Activated T-cell treated with anti-CD3 and anti-CD28 coated beads for 24 hours (primary cell): ENCODE data around the gene SDC3.

Source experiments
- DNase-seq: peaks from one replicate; pipeline ENCODE4 v3.0.0-alpha.2; 2020; ENCODE audit warnings: low read depth

Gene SDC3

GRCh38 chr1:30904962-30905335 is 3.6 kb downstream of the SDC3 start:
- no peak for DNase-seq

DNA sequence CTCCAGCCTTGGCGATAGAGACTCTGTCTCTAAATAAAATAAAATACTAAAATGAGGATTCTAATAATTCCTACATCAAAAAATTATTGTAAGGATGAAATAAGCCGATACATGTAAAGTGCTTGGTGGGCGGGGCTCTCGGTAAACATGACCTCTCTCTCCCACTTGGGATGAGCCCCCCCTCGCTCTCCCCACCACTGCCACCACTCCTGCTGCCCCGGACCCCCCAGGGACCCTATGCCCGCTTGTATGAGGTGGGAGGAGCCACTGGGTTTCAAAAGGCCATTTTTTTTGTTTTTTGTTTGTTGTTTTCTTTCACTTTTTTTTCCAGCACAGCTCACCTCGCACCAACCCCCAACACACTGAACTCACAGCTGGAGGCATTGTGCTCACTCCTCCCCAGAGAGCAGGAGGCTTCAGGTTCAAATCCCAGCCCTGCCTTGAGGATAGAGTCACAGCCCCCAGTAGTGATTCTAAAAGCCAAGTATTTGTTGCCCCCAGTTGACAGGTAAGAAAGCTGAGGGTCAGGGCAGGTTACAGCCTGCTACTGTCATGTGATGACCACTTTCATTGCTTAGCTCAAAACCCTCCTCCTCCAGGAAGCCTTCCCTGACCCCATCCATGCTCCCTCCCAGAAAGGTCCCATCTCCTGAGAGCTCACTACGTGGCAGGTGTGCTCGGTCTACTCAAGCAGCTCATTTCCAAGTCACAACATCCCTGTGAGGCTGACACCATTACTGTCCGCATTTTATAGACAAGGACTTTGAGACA is 4.2 kb downstream of the SDC3 start:
- no peak for DNase-seq

GRCh38 chr1:30903343-30904034 is 5.1 kb downstream of the SDC3 start:
- no peak for DNase-seq

- DNase-seq, result no peak
Observed at GRCh38 chr1:30902593-30903290, 5.8 kb downstream of the SDC3 start.

DNA sequence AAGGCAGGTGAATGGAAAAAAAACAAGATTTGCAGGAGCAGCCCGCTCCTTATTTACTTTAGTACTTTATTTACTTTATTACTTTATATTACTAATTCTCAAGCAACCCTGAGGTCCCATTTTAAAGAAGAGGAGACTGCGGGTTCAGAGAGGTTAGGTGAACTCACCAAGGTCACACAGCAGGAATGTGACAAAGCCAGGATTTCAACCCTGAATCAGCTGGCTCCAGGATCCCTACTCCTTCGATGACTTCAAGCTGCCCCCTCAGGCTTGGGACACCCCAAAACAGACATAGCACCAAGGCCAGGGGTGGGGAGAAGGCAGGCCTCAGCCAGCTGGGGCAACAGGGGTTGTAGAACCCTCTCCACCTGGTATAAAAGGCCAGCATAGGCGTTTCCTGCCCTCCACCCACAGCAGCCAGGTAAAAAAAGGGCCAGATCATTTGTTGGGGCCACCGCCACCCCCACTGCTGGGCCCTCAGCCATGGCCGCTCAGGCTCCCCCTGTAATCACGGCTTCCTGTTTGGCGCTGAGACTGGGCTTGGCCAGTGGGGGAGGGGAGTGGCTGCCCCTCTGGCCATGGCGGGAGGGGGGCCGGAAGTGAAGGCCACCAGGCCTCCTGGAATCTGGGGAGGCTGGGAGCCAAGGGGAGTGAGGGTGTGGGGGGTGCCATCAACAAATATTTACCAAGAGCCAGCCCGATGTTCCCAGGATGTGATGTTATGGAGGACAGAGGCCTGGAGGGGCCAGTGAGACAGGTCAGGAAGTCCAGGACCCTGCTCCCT is 6.6 kb downstream of the SDC3 start:
- no peak for DNase-seq

GRCh38 chr1:30900931-30901560 is 7.5 kb downstream of the SDC3 start:
- DNase-seq, result no peak

DNA sequence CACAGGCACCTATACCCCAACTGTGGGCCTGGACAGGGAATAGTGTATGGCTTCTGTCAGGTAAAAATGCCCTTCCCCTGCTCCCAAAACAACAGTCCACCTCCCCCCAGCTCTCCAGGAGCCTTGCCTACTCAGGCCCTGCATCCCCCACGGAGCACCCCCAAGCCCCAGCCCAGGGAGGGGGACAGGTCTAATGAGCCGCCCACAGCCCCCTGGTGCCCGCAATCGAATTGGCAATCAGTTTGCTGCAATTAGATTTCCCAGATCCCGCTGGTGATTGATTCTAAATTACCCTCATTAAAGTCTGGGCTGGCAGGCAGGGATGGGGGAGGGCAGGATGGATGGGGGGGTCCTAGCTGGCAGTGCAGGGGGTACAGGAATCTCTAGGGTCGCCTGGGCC is 8.1 kb downstream of the SDC3 start:
- DNase-seq, result no peak

DNA sequence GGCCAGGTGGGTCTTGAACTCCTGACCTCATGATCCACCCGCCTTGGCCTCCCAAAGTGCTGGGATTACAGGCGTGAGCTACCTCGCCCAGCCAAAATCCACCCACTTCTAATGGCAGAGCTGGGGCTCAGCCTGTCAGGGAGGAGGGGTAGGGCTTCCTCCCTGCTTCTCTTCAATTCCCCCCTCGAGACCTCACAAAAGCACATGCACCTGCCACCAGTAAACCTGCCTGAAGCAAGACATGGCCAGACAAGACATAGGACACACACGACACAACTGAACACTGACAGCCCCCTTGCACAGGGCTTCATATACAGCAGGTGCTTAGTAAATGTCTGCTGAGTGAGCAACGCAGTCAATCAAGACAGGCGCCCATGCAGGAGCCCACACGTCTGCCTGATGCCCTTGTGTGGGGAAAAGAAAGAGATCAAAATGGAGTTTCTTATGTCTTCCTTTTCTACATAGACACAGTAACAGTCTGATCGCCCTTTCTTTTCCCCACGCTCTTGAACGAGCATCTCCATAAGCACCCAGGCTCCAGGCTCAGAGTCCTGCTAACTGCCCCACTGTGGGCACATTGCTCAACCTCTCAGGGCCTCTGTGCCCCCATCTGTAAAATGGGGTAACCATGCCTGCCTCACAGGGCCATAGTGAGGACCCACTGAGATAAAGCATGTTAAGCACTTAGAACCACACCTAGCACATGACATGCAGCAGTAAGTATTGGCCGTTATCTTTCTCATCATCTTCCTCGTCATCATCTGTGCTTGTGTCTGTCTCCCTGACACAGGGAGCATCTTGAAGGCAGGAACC is 8.8 kb downstream of the SDC3 start:
- no peak for DNase-seq

DNA sequence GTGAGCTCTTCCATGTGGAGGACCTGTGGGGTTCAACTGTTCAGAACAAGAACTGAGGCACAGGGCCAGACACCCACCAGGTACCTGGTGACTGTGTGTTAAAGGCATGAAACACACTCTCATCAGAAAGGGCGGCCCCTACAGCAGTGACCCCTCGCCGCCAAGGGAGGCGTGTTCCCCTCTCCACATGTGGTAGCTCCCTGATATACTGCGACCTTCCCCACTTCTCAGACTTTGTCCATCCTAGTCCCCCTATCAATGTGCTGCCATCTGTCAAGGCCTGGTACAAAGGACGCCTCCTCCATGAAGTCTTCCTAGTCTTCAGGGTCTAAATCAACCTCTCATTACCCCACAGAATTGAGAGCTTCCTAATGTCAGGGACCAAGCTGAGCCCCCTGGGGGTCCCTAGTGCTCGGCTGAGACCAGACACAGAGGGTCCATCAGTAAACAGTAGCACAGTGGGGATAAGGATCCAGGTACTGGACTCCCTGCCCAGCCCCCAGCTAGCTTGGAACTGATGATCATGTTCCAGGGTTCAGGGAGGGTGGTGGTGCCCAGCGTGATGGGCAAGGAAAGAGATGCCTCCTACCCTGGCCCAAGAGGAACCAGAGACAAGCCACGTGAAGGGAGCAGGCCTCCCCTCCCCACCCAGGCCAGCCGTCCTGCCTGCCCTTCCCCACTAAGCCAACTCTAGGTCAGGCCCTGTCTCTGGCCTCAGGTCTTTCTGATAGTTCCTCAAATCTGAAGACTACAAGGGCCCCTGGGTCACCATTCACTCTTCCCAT is 10.3 kb downstream of the SDC3 start:
- no peak for DNase-seq

DNA sequence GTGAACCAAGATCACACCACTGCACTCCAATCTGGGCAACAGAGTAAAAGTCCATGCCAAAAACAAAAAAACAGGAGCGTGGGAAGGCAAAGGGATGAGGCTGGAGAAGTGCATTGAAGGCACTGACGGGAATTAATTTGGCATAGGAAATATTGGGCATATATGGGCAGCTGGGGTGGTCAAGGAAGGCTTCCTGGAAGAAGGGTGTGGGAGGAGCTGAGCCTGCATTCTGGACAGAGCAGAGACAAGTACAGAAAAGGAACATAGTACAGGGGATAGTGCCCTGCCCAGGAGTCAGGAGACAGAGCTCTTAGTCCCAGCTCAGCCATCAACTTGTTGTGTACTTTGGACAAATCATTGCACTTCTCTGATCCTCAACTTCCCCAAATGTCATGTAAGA is 11.7 kb downstream of the SDC3 start:
- DNase-seq, result no peak

DNA sequence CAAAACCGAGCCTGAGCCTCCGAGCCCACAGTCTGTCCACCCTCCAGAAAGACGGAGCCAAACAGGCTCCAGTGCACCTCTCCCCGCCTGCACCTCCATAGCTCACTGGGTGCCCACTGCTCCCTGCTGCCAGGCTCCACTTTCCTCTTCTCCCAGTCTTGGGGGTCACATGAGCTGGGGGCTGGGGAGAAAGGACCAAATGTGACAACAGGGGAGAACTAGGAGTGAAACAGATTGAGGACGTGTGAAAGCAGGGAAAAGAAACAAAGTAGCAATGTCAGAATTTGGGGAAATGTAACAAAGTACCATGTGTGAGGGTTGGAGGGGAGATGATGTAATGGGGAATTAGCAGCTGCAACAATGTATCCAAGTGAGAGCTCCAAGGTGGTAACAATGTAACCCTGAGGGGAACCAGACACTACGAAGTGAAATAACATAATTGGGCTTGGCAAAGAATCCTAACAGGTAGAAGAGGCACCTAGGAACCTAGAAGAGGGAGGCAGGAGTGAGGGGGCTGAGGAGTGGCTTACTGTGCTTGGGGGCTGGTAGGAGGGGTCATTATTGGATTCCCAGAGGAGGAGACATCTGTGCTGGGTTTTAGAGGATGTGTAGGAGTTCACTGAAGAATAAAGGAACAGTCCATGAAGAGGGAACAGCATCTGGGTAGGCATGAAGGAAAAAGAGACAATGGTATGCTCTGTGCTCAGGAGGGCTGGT is 12.5 kb downstream of the SDC3 start:
- no peak for DNase-seq

- DNase-seq, result no peak
Observed at GRCh38 chr1:30895382-30895943, 13.1 kb downstream of the SDC3 start.

DNA sequence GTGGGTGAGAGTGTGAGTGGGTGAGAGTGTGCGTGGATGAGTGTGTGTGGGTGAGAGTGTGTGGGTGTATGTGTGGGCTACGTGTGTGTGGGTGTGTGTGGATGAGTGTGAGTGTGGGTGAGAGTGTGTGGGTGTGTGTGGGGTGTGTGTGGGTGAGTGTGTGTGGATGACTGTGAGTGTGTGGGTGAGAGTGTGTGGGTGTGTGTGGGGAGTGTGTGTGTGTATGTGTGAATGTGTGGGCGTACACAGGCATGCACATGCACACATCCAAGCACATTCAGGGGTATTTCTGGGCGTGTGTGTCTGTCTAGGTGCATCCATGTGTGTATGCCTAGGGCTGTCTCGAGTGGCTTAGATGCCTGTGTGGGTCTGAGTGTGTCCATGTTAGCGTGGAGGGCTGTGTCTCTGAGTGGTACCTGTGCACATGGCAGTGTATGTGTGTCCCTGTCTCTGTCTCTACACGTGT is 14.0 kb downstream of the SDC3 start:
- no peak for DNase-seq

- DNase-seq, result no peak
Observed at GRCh38 chr1:30893776-30894507, 14.6 kb downstream of the SDC3 start.

DNA sequence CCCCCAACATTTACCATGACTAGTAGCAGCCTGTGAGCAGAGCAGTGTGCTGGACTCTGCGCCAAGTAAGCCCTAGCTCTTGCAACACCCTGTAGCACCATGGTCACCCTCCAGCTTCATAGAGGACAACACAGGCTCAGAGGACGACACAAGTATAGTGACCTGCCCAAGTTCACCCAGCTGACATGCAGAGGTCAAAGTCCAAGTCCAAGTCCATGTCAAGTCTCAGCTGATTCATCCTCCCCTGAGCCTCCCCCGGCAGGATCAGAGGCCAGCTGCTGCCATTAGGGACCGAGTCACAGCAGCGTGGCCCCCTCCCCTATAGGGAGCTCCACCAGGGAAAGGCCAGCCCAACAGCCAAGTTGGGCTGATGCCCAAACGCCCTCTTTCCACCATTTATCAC is 15.9 kb downstream of the SDC3 start:
- no peak for DNase-seq

DNA sequence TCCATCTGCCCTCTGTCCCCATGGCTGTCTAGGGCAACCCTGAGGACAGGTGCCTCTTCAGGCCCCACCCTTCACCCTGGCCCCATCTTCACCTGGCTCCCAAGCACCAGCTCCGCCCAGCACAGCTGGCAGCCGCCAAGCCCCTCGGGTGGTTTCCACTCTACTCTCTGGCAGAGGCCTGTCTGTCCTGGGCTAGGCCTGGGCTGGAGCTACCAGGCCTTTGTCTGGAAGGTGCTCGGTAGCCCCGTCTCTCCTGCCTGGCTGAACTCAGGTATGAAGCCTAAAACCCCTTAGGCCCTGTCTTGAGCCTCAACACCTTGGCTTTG is 17.4 kb downstream of the SDC3 start:
- DNase-seq, result no peak

DNA sequence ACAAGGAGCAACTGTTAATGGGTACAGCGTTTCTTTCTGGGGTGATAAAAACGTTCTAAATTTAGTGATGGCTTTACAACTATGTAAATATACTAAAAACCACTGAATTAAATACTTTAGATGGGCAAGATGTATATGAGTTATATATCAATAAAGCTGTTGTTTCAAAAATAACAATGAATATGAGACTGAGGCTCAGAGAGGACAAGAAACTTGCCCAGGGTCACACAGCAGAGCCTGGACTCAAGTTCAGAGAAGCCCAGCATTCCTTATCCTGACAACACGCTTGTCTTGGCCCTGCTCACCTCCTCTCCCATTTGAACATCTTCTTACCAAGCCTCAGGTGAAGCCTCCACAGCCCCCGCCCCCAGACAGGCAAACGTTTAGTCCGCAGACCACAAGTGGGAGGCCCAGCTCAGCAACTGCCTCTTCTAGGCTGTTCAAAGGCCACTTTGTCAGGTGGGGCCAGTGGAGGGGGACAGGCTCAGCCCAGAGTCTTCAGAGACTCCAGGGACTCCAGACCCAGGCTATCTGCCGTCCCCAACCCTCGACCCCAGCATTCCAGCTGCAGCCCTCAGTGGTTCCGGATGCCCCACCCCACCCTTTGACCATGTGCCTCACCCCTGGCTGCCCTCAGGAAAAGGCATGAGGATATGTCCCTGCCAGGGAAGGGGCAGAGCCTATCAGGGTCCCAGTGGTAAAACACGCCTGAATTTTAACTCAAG is 17.9 kb downstream of the SDC3 start:
- no peak for DNase-seq

DNA sequence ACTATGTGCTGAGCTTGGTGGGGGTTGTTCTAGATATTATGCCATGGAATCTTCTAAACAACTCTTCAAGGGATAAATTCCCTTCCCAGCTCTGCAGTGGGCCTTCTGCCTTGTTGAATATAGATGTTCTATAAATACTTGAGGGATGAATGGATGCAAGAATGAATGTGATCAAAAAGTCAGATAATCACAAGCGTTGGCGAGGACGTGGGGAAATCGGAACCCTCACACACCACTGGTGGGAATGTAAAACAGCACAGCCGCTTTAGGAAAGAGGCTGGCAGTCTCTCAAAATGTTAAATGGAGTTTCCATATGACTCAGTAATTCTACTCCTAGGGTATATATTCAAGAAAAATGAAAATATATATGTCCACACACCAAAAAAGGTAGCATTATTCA is 19.0 kb downstream of the SDC3 start:
- DNase-seq, result no peak
